ENCODE data around the gene RPTOR.
"Not testable (repeated sequence)": the region's sequence is repeated elsewhere in the genome, so short reads cannot be mapped to it uniquely, and the experiment has no call there.

The RPTOR gene

GRCh38 chr17:80618304-80618703, 73.7 kb downstream of the RPTOR start:
- no peak for DNase-seq

DNA sequence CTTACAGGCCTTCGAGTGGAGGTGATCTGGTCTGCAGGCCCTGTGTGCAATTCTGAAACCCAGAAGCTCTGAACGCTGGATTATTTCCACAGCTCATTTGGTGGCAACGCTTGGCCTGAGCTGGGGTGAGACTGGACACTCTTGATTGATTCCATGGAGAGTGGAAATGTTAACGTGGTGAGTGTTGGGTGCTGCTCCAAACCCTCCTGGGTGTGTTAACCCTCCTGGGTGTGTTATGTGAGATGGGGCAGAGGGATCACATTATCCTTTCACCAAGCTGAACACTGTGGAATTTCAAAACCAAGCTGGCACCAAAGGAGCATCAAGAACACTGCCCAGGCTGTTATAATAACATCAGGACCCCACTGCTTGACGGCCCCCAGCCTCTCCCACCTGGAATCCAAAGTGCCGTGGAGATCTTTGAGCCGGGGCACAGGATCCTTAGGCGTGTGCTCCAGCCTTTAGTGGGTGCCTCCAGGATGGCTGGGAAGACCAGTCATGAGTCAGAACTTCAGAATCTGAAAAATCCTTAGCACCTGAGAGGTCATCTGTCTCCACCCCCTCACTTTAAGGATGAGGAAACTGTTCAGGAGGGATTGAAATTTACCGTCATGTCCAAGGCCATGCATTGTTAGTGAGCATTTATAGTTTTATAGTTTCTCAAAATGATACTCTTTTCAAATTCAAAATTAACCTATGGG, 75.0 kb downstream of the RPTOR start:
- DNase-seq, result no peak

GRCh38 chr17:80621335-80621996, 76.8 kb downstream of the RPTOR start:
- DNase-seq, result no peak

- no peak for DNase-seq
Observed at GRCh38 chr17:80621997-80622357, 77.3 kb downstream of the RPTOR start.

DNA sequence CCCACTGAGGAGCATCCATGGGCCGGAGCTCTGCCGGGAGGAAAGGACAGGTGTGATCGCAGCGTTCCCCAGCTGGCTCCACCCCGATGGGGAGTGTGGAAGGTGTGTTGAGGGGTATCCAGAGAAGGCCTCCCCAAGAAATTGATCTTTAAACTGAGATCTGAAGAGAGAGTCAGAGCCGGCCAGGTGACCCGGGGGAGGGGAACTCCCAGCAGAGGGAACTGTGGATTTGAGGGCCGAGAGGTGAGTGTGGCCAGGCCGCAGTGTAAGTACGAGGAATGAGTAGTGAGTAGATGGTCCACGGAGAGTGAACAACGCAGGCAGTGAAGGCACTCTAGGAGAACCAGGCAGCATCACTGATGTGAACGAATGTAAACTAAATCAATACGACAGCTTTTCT, 80.2 kb downstream of the RPTOR start:
- DNase-seq, result no peak

GRCh38 chr17:80625627-80626026, 81.0 kb downstream of the RPTOR start:
- no peak for DNase-seq

DNA sequence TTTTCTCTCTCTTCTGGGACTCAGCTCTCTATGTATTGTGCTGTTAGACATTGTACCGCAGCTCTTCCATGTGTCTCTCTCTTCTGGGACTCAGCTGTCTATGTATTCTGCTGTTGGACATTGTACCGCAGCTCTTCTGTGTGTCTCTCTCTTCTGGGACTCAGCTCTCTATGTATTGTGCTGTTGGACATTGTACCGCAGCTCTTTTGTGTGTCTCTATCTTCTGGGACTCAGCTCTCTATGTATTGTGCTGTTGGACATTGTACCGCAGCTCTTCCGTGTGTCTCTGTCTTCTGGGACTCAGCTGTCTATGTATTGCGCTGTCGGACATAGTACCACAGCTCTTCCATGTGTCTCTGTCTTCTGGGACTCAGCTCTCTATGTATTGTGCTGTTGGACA, 84.2 kb downstream of the RPTOR start:
- not testable (repeated sequence) for DNase-seq

DNA sequence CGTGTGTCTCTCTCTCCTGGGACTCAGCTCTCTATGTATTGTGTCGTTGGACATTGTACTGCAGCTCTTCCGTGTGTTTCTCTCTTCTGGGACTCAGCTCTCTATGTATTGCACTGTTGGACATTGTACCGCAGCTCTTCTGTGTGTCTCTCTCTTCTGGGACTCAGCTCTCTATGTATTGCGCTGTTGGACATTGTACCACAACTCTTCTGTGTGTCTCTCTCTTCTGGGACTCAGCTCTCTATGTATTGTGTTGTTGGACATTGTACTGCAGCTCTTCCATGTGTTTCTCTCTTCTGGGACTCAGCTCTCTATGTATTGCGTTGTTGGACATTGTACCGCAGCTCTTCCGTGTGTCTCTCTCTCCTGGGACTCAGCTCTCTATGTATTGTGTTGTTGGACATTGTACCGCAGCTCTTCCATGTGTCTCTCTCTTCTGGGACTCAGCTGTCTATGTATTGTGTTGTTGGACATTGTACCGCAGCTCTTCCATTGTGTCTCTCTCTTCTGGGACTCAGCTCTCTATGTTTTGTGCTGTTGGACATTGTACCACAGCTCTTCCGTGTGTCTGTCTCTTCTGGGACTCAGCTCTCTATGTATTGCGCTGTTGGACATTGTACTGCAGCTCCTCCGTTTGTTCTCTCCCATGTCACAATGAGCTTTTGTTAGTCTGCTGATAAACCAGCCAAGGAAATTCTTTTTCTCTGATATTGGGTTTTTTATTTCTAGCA, 84.8 kb downstream of the RPTOR start:
- no peak for DNase-seq

DNA sequence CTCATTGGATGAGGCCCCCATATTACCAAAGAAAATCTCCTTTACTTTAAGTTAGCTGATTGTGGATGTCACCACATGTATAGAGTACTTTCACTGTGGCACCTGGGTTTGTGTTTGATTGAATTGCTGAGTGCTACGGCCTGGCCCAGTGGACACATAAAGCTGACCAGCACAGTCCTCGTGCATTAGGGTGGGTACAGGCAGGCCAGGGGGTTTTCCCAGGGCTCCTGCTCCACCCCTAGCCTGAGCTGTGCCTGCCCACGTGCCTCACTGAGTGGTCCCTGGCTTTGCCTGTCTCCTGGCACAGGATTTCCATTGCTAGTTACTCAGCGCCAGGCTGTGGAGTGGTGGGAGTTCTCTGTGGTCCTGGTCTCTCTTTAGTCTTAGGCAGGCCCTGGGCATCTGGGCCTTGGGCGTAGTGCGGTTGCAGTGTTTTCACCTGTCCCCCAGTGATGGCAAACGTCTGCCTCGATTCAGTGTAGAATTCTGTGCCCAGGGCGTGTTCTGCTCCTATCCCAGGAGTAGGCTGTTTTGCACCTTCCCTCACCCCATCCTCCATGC, 86.0 kb downstream of the RPTOR start:
- DNase-seq, result no peak

DNA sequence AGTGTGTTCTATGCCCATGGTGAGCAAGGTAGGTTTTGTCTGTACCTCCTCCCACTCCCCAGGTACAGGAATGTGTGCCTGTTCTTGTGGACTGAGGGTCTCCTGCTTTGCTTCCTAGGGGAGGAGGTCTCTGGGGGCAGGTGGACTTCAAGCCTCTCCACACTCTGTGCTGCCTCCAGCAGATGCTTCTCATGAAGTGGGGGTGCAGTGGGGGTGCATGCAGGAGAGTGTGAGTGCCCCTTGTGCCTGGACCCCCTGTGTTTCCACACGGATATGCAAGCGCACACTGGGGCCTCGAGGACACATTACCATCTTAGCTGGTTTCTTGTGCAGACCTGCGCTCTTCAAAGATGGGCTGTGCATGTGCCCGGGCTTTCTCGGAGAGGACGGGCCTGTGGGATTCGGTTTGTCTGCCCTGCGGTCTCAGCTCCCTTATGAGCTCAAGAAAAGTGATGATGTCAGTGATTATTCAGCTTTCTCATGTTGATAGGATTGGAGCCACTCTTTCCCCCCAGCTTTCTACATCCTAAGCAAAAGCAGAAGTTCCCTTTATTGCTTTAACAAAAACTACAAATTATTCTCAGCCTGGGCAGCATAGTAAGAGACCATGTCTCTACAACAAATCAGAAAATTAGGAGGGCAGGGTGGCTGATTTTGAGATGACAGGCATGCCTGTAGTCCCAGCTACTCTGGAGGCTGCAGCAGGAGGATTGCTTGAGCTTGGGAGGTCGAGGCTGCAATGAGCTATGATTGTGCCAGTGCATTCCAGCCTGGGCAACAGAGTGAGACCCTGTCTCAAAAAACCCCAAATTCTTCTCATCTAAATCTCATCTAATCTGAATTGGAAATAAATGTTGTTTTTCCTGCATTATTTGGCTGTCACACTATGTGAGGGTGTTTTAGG, 86.8 kb downstream of the RPTOR start:
- DNase-seq, result no peak

DNA sequence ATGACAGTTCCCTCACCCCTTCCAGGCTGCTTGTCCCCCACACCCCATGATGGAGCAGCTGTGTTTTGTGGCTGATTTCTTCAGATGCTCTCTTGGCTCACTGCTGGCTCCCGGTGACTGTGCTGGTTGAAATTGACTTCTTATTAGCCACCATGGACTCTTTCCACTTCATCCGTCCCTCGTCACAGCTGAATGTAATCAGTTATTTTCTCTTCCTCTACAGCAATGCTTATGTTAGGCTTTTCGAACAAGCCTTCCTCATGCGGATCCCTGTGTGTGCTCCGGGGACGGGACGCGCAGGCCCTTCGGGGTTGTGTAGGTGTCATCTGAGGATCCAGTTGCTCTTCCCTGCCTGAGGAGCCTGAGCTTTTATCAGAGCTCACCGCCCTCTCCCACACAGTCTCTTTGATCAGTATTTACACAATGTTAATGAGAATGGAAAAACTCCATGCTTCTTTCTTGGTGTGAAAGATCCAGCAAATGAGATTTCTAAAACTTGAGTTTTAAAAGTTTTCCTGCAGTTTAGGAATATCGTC, 87.5 kb downstream of the RPTOR start:
- DNase-seq, result no peak

- DNase-seq, result no peak
Observed at GRCh38 chr17:80633207-80633606, 88.6 kb downstream of the RPTOR start.

DNA sequence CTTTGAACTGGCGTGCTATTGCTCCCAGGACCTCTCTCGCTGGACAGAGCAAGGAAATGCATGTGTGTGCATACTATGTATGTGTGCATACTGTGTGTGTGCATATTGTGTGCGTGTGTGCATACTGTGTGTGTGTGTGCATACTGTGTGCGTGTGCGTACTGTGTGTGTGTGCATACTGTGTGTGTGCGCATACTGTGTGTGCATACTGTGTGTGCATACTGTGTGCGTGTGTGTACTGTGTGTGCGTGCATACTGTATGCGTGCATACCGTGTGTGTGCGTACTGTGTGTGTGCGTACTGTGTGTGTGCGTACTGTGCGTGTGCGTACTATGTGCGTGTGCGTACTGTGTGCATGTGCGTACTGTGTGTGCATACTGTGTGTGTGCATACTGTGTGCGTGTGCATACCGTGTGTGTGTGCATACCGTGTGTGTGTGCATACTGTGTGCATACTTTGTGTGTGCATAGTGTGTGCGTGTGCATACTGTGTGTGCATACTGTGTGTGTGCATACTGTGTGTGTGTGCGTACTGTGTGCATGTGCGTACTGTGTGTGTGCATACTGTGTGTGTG, 89.4 kb downstream of the RPTOR start:
- no peak for DNase-seq

DNA sequence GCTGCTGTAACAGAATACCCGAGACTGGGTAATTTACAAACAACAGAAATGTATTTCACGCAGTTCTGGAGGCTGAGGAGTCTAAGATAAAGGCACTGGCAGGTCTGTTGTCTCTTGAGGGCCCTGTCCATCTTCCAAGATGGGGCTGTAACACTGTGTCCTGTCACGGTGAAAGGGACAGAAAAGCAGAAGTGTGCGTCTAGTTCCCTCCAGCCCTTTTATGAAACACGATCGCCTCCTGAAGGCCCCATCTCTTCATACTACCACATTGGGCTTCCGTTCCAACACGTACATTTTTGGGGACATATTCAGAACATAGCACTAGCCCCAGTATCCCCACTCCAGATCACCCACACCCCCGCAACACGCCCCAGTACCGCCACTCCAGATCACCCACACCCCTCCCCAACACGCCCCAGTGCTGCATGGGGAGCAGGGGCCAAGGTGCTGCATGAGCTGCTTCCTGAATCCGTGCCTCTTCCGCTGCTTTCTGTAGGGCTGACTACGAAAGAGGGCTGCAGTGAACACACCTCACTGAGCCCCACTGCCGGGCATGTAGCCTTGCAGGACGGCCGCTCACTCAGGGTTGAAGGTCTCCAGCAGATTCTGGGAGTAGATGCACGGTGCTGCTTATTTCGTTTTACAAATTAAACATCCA, 91.9 kb downstream of the RPTOR start:
- DNase-seq, result no peak

DNA sequence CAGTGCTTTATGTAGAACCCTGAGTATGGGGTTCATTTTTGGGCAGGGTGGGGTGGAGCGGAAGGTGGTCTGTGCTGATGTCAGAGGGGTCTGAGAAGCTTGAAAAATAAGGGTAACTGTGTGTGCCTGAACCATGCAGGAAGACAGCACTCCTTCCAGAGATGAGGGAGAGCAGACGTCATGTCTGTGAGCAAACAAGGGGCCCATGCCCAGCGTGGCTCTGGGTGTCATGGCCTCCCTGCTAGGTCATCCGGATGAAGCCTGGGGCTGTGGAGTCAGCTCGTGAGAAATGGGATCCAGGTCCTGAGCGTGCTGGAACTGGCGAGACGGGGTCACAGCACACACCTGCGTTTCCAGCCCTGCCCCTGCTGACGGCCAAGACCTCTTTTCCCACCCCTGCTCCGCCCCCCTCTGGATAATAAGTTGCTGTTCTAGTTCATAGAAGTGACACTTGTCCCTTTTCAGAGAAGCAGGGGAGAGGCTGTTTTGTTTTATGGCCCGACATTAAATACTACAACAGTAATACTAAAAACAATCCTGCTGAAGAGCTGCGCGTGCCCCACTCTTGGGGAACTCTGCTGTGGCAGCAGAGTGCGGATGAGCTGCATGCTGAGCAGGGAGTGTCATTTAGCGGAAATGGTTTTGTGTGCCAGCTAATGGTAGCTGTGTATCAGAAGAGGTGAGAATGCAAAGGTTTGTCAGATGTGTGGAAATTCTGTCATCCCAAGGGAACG, 92.6 kb downstream of the RPTOR start:
- peak in 1 of 2 donors; percentile 40 for DNase-seq

GRCh38 chr17:80639658-80640057, 95.0 kb downstream of the RPTOR start:
- DNase-seq, result no peak

DNA sequence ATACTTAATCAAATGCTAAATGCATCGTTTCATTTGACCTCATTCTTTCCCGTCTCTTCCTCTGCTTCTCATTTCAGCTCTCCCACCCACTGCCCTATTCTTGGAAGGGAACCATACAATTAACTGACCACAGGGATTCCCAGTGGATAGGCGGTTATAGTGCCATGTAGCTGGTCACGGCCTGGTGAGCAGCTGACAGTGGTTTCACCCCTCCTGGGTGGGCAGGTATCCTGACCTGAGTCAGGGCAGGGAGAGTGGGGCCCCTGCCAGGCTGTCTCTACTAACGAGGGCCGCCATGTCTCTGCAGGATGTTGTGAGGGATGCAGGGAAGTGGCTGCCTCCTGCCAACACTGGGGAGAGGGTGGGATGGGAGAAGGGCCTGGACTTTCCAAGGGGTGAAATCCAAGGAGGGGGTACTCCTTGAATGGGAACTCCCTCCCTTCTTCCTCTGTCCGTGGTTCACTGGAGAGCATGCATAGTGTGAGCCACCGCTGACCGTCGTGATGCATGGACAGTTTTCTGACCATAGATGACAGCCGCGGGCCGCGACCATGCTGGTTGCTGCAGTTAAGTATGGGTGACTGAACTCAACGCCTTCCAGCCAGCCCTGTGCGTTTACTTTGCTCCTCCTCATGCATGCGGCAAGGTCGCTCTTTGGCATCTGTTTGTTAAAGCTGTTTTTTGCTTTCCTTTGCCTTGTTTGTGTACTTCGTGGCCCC, 95.9 kb downstream of the RPTOR start:
- DNase-seq, result no peak

DNA sequence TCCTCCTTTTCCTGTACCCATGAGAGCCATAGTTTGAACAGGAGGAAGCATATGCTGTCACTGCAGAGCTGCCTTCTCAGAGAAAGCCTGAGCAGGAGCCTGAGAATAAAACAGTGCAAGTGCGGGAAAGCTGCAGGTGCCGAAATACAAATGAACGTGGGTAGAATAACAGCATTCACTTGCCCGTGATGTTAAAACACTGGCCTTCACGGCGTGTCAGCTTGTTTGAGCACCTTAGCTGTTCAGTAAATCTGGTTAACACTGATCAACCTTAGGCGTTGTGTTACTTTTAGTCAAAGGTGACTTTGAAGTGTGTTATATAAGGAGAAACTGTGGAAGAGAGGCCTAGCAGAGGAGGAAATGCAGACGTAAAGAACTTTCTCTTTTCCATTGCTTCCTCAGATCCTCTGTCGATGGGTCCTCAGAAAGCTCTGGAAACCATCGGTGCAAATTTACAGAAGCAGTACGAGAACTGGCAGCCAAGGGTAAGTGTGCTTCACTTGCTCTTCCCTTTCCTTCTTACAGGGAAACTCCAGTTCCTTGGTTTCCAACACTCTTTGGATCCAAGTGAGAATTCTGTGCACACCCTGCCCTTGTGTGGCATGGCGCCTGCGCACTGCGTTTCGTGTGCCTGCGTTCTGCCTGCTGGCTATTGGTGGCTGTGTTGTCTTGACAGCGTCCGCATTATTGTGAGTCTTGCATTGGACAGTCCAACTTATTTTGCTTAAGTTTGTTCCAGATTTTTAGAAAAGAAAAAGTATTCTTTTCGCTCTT, 98.9 kb downstream of the RPTOR start:
- no peak for DNase-seq

- DNase-seq, result no peak
Observed at GRCh38 chr17:80644536-80644935, 99.9 kb downstream of the RPTOR start.

All from CD4-positive, alpha-beta T cell treated with Interferon alpha-2 for 1 hour (primary cell).